Osteoblast (primary cell): ENCODE results near the gene ATRAID. TPM values are rescaled to one million over a fixed set of nuclear protein-coding genes. Genes with fewer than 3 reads are reported as not detected.

Experiments
- DNase-seq: peaks from one replicate; pipeline ENCODE4 v3.0.0; 2011; ENCODE audit warnings: low spot score, mixed read lengths; ENCODE audit not compliant: insufficient read length; ENCODE audit errors: missing footprints
- H2AFZ ChIP-seq: 2 replicates; pipeline ENCODE4 v1.6.0; 2011; ENCODE audit warnings: mild to moderate bottlenecking, low read length
- H3K27ac ChIP-seq: 2 replicates; pipeline ENCODE4 v1.5.1; 2011; ENCODE audit warnings: mild to moderate bottlenecking, low read depth, low read length, moderate library complexity
- H3K27me3 ChIP-seq: 2 replicates; pipeline ENCODE4 v1.6.0; 2012; ENCODE audit warnings: mild to moderate bottlenecking, control low read depth, inconsistent platforms, low read length, moderate library complexity; ENCODE audit not compliant: insufficient read depth
- H3K36me3 ChIP-seq: 2 replicates; pipeline ENCODE4 v1.5.1; 2011; ENCODE audit warnings: mild to moderate bottlenecking, low read length, control low read depth, moderate library complexity; ENCODE audit not compliant: insufficient read depth
- H3K4me1 ChIP-seq: 2 replicates; pipeline ENCODE4 v1.5.1; 2011; ENCODE audit warnings: mild to moderate bottlenecking, low read length, control low read depth, moderate library complexity; ENCODE audit not compliant: insufficient read depth
- H3K4me2 ChIP-seq: 2 replicates; pipeline ENCODE4 v1.6.0; 2011; ENCODE audit warnings: mild to moderate bottlenecking, low read length; ENCODE audit not compliant: insufficient read depth
- H3K4me3 ChIP-seq: fragments of 200-600 bp; sonication (generic); 3 replicates; pipeline ENCODE4 v1.5.1; 2012; ENCODE audit warnings: mild to moderate bottlenecking, low read length, inconsistent platforms; ENCODE audit not compliant: insufficient read depth
- H3K79me2 ChIP-seq: 2 replicates; pipeline ENCODE4 v1.6.0; 2012; ENCODE audit warnings: mild to moderate bottlenecking, low read length, control low read depth, inconsistent platforms; ENCODE audit not compliant: insufficient read depth
- H3K9me3 ChIP-seq: 2 replicates; pipeline ENCODE4 v1.5.1; 2011; ENCODE audit warnings: low read depth, low read length, control low read depth
- H4K20me1 ChIP-seq: 2 replicates; pipeline ENCODE4 v1.6.0; 2012; ENCODE audit warnings: mild to moderate bottlenecking, low read length, control low read depth; ENCODE audit not compliant: insufficient read depth
- CTCF ChIP-seq: IDR thresholded peaks from 2 replicates; pipeline ENCODE4 v1.5.1; 2011; ENCODE audit warnings: mild to moderate bottlenecking, low read depth, low read length, moderate library complexity; ENCODE audit errors: extremely low read depth
- total RNA-seq: library from RNA; depleted of rRNA; stranded (reverse); fragments of >200 nt; gene quantifications from 2 replicates; pipeline ENCODE4 v1.2.3, GENCODE V29; 2012

The ATRAID gene
- total RNA-seq, 1 donor: 198 TPM

GRCh38 chr2:27221166-27221565, 9.3 kb downstream of the ATRAID start:
- Histone ChIP-seq H3K4me1 (peaks cover 17% of the 10 kb centered on the region), H4K20me1 (peaks cover 2% of the 10 kb centered on the region), H3K27ac (no peak overlapping the region), H3K9me3 (no peaks in the 10 kb centered on the region), H3K36me3 (peaks cover 67% of the 10 kb centered on the region), H3K4me3 (no peak overlapping the region), H3K27me3 (no peaks in the 10 kb centered on the region), H3K4me2 (no peak overlapping the region), H2AFZ (no peak overlapping the region), H3K79me2 (peaks cover 27% of the 10 kb centered on the region)
- TF ChIP-seq CTCF: no peak
- DNase-seq: peak; percentile 35

GRCh38 chr2:27222407-27222806, 10.6 kb downstream of the ATRAID start:
- peaks cover 13% of the 10 kb centered on the region for H3K4me1 ChIP-seq
- no peak overlapping the region for H3K4me3 ChIP-seq
- no peak overlapping the region for H3K27ac ChIP-seq
- no peak for DNase-seq
- H3K36me3 ChIP-seq: peaks cover 76% of the 10 kb centered on the region
- no peaks in the 10 kb centered on the region for H3K27me3 ChIP-seq
- H4K20me1 ChIP-seq: peaks cover 2% of the 10 kb centered on the region
- TF ChIP-seq CTCF: no peak
- no peak overlapping the region for H2AFZ ChIP-seq
- peaks cover 19% of the 10 kb centered on the region for H3K79me2 ChIP-seq
- H3K4me2 ChIP-seq: no peak overlapping the region
- H3K9me3 ChIP-seq: no peaks in the 10 kb centered on the region

- Histone ChIP-seq H3K4me1 (peaks cover 4% of the 10 kb centered on the region), H3K9me3 (no peaks in the 10 kb centered on the region), H3K4me3 (no peak overlapping the region), H2AFZ (no peak overlapping the region), H3K79me2 (peaks cover 9% of the 10 kb centered on the region), H3K4me2 (no peak overlapping the region), H4K20me1 (peaks cover 2% of the 10 kb centered on the region), H3K36me3 (peaks cover 86% of the 10 kb centered on the region), H3K27ac (no peak overlapping the region), H3K27me3 (no peaks in the 10 kb centered on the region)
- no peak for DNase-seq
- no peak for TF ChIP-seq CTCF
Observed at GRCh38 chr2:27223416-27223815, 11.6 kb downstream of the ATRAID start.

- H3K9me3 ChIP-seq: no peaks in the 10 kb centered on the region
- H3K4me1 ChIP-seq: no peaks in the 10 kb centered on the region
- no peak overlapping the region for H2AFZ ChIP-seq
- DNase-seq: peak; percentile 62
- no peak overlapping the region for H3K27ac ChIP-seq
- peaks cover 84% of the 10 kb centered on the region for H3K36me3 ChIP-seq
- no peak for TF ChIP-seq CTCF
- no peaks in the 10 kb centered on the region for H3K27me3 ChIP-seq
- no peak overlapping the region for H3K4me3 ChIP-seq
- H4K20me1 ChIP-seq: peaks cover 2% of the 10 kb centered on the region
- H3K79me2 ChIP-seq: no peaks in the 10 kb centered on the region
- no peak overlapping the region for H3K4me2 ChIP-seq
Observed at GRCh38 chr2:27225526-27225925, 13.7 kb downstream of the ATRAID start.
